SK-N-MC (cell line): ENCODE measurements around the gene PRMT5.

ENCODE experiments used
- EZH2 ChIP-seq: fragments of 200-600 bp; sonication (generic); IDR thresholded peaks from one replicate; pipeline ENCODE4 v1.6.1; 2017; ENCODE audit warnings: antibody characterized with exemption
- POLR2AphosphoS5 ChIP-seq: IDR thresholded peaks from 2 replicates; pipeline ENCODE4 v1.6.1; 2012; ENCODE audit warnings: mild to moderate bottlenecking, low read depth, low read length, borderline replicate concordance

- no peak for TF ChIP-seq EZH2
- TF ChIP-seq POLR2AphosphoS5 = no peak
Measured at GRCh38 chr14:22903742-22904087, 25.5 kb downstream of the PRMT5 start.
